ENCODE results near the gene STX5.

Gene STX5

DNA sequence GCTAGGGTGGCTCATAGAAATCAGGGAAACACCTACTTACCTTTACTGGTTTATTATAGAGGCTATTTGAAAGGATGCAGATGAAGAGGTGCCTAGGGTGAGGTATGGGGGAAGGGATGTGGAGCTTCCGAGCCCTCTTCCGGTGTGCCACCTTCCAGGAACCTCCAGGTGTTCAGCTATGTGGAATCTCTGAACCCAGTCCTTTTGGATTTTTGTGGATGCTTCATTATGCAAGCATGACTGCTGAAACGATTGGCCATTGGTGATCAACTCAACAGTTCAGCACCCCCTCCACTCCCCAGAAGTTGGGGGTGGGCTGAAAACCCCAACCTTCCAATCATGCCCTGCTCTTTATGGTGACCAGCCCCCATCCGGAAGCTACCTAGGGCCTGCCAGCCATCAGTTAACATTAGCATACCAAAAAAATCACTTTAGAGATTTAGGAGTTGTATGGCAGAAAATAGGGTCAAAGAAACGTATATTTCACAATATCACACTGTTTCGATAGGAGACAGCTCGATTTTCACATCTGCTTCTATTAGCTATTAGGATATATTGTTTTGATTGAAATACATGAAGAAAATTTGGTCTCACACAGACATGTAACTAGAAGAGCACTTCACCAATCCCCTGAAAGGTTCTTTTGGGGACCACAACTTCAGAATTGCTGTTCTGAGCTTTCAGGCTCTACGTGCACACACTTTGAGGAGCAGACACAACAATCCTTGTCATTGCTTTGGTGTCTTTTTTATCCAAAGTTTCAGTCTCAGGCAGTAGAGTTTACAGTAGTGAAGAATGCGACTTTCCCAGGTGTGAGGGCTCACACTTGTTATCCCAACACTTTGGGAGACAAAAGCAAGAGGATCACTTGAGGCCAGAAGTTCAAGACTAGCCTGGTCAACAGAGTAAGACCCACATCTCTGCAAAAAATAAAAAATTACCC, 73.7 kb downstream of the STX5 start:
- peaks cover 0 to 3% (median 0%) of the 10 kb centered on the region in 3 donors for H3K36me3 ChIP-seq
- H3K4me3 ChIP-seq: no peak overlapping the region
- TF ChIP-seq, protein P1, sequence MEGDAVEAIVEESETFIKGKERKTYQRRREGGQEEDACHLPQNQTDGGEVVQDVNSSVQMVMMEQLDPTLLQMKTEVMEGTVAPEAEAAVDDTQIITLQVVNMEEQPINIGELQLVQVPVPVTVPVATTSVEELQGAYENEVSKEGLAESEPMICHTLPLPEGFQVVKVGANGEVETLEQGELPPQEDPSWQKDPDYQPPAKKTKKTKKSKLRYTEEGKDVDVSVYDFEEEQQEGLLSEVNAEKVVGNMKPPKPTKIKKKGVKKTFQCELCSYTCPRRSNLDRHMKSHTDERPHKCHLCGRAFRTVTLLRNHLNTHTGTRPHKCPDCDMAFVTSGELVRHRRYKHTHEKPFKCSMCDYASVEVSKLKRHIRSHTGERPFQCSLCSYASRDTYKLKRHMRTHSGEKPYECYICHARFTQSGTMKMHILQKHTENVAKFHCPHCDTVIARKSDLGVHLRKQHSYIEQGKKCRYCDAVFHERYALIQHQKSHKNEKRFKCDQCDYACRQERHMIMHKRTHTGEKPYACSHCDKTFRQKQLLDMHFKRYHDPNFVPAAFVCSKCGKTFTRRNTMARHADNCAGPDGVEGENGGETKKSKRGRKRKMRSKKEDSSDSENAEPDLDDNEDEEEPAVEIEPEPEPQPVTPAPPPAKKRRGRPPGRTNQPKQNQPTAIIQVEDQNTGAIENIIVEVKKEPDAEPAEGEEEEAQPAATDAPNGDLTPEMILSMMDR (IDR thresholded peaks at IDR 0.05): no peak
- H3K9me3 ChIP-seq: no peaks in the 10 kb centered on the region
- no peak overlapping the region for H3K27ac ChIP-seq
- no peaks in the 10 kb centered on the region for H3K27me3 ChIP-seq
- peaks cover 0 to 30% (median 16%) of the 10 kb centered on the region in 4 donors for H3K4me1 ChIP-seq
- intact Hi-C loops (cut with DNase I; ENCODE audit: low total_unique reads): no loop called here
- DNase-seq: no peak

Data from tibial artery (tissue), 4 donors.